ENCODE data around the gene GSTM2.
"Not testable (repeated sequence)": the region's sequence is repeated elsewhere in the genome, so short reads cannot be mapped to it uniquely, and the experiment has no call there.

Gene GSTM2

DNA sequence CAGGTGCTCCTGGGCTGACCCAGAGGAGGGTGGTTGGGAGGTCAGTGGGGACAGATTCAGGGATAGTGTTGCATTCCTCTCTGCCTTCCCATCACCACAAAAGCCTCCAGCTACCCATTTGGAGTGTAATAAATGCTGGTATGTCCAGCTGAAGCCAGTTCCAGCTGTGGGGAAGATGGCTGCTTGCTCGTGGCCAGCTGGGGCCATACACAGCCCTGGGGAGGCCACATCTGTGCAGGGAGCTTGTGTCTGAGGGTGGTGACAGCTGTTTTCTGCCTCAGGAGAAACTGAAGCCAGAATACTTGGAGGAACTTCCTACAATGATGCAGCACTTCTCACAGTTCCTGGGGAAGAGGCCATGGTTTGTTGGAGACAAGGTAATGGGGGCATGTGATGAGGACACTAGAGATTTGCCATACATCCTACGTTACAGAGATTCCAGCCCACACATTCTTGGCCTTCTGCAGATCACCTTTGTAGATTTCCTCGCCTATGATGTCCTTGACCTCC lies 9.3 kb upstream of the GSTM2 start:
- ChIA-PET POLR2A (interaction anchor here (0.7 kb wide), 1 partner anchor 109 kb away, joined by 3 read pairs; no protein-coding TSS in a partner anchor), CTCF (interaction anchor here (1.2 to 9.3 kb wide), 3 partner anchors 9 to 19 kb away, joined by 3 to 108 read pairs (median 6); no protein-coding TSS in a partner anchor)
- TF ChIP-seq, protein P1, sequence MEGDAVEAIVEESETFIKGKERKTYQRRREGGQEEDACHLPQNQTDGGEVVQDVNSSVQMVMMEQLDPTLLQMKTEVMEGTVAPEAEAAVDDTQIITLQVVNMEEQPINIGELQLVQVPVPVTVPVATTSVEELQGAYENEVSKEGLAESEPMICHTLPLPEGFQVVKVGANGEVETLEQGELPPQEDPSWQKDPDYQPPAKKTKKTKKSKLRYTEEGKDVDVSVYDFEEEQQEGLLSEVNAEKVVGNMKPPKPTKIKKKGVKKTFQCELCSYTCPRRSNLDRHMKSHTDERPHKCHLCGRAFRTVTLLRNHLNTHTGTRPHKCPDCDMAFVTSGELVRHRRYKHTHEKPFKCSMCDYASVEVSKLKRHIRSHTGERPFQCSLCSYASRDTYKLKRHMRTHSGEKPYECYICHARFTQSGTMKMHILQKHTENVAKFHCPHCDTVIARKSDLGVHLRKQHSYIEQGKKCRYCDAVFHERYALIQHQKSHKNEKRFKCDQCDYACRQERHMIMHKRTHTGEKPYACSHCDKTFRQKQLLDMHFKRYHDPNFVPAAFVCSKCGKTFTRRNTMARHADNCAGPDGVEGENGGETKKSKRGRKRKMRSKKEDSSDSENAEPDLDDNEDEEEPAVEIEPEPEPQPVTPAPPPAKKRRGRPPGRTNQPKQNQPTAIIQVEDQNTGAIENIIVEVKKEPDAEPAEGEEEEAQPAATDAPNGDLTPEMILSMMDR (IDR thresholded peaks at IDR 0.05; ENCODE audit: control extremely low read depth, extremely low read depth, low read depth, missing control alignments): no peak
- DNase-seq (ENCODE audit: extremely low spot score): no peak

DNA sequence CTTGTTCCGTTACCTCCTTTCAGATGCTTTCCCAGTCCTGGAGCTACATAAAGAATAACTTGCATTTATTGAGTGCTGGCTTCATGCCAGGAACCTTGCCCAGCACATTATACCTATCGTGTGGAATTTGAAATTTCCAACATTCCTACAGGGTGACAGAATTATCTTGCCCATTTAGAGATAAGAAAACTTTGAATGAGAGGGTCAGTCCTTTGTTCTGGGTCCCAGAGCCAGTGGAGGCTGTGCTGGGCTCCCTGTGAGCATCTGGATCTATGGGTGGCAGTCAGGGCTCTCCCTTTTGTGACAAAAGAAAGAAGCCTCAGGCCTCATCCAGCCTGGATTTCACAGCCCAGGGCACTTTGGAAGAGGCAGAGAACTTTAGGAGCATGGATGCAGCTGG lies 8.7 kb upstream of the GSTM2 start:
- TF ChIP-seq, protein P1 (IDR thresholded peaks at IDR 0.05; ENCODE audit: control extremely low read depth, extremely low read depth, low read depth, missing control alignments): no peak
- no peak for DNase-seq (ENCODE audit: extremely low spot score)
- ChIA-PET POLR2A (no interaction called here), CTCF (interaction anchor here (1.1 to 9.3 kb wide), 3 partner anchors 10 to 19 kb away, joined by 3 to 108 read pairs (median 6); no protein-coding TSS in a partner anchor)

DNA sequence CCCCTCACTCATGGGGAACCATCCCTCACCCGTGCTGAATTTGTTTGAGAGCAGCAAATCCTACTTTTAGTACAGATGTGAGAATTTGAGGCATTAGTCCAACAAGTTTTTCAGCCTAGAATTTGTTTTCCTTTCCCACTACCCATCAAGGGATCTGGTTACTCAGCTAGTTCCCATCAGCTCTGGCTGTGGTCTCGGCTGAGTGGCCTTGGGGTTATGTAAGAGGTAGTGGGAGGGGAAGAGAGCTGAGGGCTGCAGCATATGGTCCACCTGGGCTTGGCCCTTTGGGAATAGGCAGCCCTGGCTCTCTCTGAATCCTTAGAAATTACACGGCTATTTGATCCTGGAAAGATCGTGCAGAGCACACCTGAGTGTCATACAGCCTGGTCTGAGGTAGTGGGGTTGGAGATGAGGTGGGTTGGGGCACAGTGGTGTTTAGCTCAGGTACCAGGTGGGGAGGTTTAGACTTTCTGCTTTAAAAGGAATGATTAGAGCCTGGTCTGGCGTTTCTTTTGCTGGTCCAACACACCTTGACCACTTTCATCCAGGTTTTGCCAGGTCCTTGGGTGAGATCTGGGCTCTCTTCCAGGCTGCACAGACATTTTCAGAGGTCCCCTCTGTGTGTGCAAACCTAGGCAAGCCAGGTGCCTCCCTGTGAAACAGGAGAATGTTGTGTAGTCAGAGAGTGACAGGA lies 7.7 kb upstream of the GSTM2 start:
- no peak for DNase-seq (ENCODE audit: extremely low spot score)
- ChIA-PET CTCF (interaction anchor here (0.6 to 9.3 kb wide), 5 partner anchors 9 to 166 kb away, joined by 3 to 108 read pairs (median 3); partner anchors contain the start of gene CYB561D1), POLR2A (no interaction called here)
- TF ChIP-seq, protein P1 (IDR thresholded peaks at IDR 0.05; ENCODE audit: control extremely low read depth, extremely low read depth, low read depth, missing control alignments): no peak

DNA sequence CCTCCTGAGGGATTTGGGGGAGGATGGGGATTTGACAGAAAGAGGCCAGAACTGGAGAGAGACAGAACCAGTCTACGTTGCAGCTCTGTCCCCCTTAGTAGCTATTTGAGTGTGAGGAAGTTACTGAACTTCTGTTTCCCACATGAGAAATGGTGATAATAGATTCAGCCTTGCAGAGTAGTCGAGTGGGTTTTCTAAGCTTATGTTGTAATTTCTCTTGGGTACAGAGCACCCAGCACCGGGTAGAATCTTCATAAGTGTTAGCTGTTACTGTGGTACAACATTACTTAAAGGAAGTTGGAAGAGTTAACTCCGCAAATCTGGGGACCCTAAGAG lies 7.2 kb upstream of the GSTM2 start:
- DNase-seq (ENCODE audit: extremely low spot score); POLR2A ChIA-PET: not testable (repeated sequence)
- CTCF ChIA-PET: interaction anchor here (0.6 to 9.3 kb wide), 4 partner anchors 10 to 167 kb away, joined by 3 to 108 read pairs (median 3); partner anchors contain the start of gene CYB561D1

DNA sequence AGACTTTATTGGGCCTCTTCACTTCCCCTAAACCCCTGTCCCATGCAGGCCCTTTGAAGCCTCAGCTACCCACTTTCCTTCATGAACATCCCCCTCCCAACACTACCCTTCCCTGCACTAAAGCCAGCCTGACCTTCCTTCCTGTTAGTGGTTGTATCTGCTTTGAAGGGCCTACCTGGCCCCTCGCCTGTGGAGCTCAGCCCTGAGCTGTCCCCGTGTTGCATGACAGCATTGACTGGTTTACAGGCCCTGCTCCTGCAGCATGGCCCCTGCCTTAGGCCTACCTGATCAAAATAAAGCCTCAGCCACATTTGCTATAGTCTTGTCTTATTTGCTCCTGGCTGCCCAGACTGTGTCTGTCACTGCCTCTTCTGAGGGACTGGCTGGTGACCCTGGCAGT lies 6.5 kb upstream of the GSTM2 start:
- TF ChIP-seq, protein P1 (IDR thresholded peaks at IDR 0.05; ENCODE audit: control extremely low read depth, extremely low read depth, low read depth, missing control alignments): no peak
- POLR2A ChIA-PET: no interaction called here

DNA sequence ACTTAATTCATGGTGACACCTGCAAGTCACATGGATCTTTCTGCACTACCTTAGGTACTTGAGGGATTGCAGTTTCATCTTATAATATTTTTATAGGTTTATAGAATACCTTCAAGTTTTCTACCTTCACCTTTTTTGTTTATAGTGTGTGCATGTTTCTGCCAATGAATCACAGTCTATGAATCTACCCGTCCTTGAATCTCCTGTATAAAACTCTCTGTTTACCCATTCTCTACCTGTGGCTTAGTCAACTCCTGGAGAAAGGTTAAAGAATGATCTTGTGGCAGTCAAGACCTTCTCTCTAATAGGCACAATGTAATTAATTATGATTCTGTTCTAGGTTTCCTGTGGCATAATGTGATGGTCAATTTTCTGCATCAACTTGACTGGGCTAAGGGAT lies 3.2 kb upstream of the GSTM2 start:
- ChIA-PET POLR2A (no interaction called here), CTCF (no interaction called here)
- no peak for DNase-seq (ENCODE audit: extremely low spot score)
- TF ChIP-seq, protein P1 (IDR thresholded peaks at IDR 0.05; ENCODE audit: control extremely low read depth, extremely low read depth, low read depth, missing control alignments): no peak

More for the DNA sequence above, 6.5 kb upstream of the GSTM2 start:
- CTCF ChIA-PET: interaction anchor here (1.2 to 9.3 kb wide), 5 partner anchors 10 to 350 kb away, joined by 3 to 108 read pairs (median 6); partner anchors contain the start of gene AHCYL1
- no peak for DNase-seq (ENCODE audit: extremely low spot score)

Data from GM10248 (cell line).